Esophagus muscularis mucosa (tissue), 3 donors: ENCODE data around the gene AGO1.

Experiments
- CTCF ChIP-seq, 3 experiments: fragments of 200-600 bp in 2 of 3; fragments of 450-650 bp in 1 of 3; sonication (generic) in 2 of 3; IDR thresholded peaks; one replicate each; pipeline ENCODE4 v1.5.1; 2017 to 2019; ENCODE audit warnings: antibody characterized with exemption in 3 of 3, mild to moderate bottlenecking in 2 of 3, moderate library complexity in 1 of 3
- POLR2A ChIP-seq: fragments of 450-650 bp; IDR thresholded peaks from one replicate; pipeline ENCODE4 v1.6.1; 2017; ENCODE audit warnings: antibody characterized with exemption, moderate library complexity, mild to moderate bottlenecking, low read depth

GRCh38 chr1:35854989-35855700 is 27.9 kb upstream of the AGO1 start:
- no peak for TF ChIP-seq CTCF (IDR thresholded peaks at IDR 0.05)
- TF ChIP-seq POLR2A = no peak
